Body of pancreas (tissue), 4 donors: ENCODE measurements around the gene FBN2.

Experiments
- CTCF ChIP-seq, 7 experiments: fragments of 450-650 bp in 4 of 7; fragments of 200-600 bp in 3 of 7; sonication (generic) in 3 of 7; IDR thresholded peaks; one replicate each; pipeline ENCODE4 v1.5.1; 2016 to 2019; ENCODE audit warnings: antibody characterized with exemption in 7 of 7
- POLR2A ChIP-seq, 3 donors: fragments of 450-650 bp; IDR thresholded peaks; one replicate each; pipeline ENCODE4 v1.6.1; 2016; ENCODE audit warnings: antibody characterized with exemption in 3 of 3, mild to moderate bottlenecking in 2 of 3

- TF ChIP-seq CTCF (IDR thresholded peaks at IDR 0.05) (no peak), POLR2A (IDR thresholded peaks at IDR 0.05) (no peak)
Measured at GRCh38 chr5:128338649-128339048, 199.4 kb downstream of the FBN2 start.
